Measurements from ENCODE around the gene ANG. TPM values are rescaled to one million over a fixed set of nuclear protein-coding genes. Genes with fewer than 3 reads are reported as not detected.
"Not testable (repeated sequence)": the region's sequence is repeated elsewhere in the genome, so short reads cannot be mapped to it uniquely, and the experiment has no call there.

ANG gene
- total RNA-seq, 4 donors from 2014 or later = 19.8 to 45.5 (median 32.1) TPM

DNA sequence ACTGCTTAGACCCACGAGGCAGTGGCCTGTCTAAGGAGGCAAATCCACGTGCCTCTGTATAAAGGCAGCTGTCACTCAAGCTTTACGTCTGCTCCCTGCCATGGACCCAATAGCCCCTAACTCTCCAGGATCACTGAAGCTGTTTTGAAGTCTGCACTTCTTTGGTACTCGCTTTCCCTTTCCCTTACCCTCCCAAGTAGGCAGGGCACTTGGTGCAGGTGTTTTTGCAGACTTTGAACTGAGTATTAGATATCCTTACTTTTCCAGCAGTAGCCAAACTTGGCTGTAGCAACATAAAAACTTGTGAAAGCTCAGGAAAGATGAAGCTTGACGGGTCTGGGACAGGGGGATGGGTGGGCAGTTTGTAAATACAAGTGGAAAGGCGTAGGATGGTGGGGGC is 29.2 kb upstream of the ANG start:
- TF ChIP-seq, protein P1, sequence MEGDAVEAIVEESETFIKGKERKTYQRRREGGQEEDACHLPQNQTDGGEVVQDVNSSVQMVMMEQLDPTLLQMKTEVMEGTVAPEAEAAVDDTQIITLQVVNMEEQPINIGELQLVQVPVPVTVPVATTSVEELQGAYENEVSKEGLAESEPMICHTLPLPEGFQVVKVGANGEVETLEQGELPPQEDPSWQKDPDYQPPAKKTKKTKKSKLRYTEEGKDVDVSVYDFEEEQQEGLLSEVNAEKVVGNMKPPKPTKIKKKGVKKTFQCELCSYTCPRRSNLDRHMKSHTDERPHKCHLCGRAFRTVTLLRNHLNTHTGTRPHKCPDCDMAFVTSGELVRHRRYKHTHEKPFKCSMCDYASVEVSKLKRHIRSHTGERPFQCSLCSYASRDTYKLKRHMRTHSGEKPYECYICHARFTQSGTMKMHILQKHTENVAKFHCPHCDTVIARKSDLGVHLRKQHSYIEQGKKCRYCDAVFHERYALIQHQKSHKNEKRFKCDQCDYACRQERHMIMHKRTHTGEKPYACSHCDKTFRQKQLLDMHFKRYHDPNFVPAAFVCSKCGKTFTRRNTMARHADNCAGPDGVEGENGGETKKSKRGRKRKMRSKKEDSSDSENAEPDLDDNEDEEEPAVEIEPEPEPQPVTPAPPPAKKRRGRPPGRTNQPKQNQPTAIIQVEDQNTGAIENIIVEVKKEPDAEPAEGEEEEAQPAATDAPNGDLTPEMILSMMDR (IDR thresholded peaks at IDR 0.05) = no peak
- no peak for TF ChIP-seq POLR2A (IDR thresholded peaks at IDR 0.05)
- H3K4me3 ChIP-seq (ENCODE audit: low read depth, poor library complexity, severe bottlenecking) = no peak overlapping the region
- 80 to 81% methylated on average over 6 of the region's 6 CpGs for WGBS, 2 donors
- no peak for DNase-seq (ENCODE audit: low spot score in 2 of 2)
- intact Hi-C loops (cut with DNase I; ENCODE audit: low total_unique reads) = no loop called here

DNA sequence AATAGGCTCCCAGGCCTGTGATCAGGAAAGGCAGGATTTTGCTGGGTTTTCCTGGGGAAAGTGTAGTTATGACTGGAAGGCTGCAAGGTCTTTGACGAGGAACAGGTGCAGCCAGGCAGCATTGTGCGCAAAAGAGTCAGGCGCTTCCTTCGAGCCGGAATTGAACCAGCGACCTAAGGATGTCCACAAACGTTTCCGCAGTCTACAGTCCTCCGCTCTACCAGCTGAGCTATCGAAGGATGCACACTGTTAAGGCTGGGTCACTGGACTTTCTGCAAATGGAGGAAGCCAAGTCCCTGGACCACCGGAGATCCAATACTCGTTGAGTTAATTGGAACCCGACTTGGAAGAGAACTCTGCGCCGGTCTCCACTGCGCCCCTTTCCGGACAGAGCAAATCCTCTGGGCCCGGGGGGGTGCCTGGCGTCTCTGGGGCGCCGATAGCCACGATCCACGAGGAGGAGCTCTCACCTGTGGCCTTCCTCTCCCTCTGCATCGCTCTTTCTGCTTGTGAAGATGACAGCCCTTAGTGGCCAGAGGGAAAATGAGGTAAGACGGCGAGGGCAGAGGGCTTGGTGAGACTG is 28.7 kb upstream of the ANG start:
- intact Hi-C loops (cut with DNase I; ENCODE audit: low total_unique reads) = no loop called here
- no peak overlapping the region for H3K4me3 ChIP-seq (ENCODE audit: low read depth, poor library complexity, severe bottlenecking)
- DNase-seq (ENCODE audit: low spot score in 2 of 2) = no peak
- WGBS, 2 donors = 56 to 63% methylated on average over 26 of the region's 26 CpGs
- TF ChIP-seq POLR2A (IDR thresholded peaks at IDR 0.05) = no peak
- TF ChIP-seq, protein P1 (IDR thresholded peaks at IDR 0.05) = no peak

GRCh38 chr14:20661197-20661596 is 27.4 kb upstream of the ANG start:
- WGBS, 2 donors = 75 to 78% methylated on average over 2 of the region's 2 CpGs
- no peak overlapping the region for H3K4me3 ChIP-seq (ENCODE audit: low read depth, poor library complexity, severe bottlenecking)
- TF ChIP-seq POLR2A (IDR thresholded peaks at IDR 0.05) = no peak
- TF ChIP-seq, protein P1 (IDR thresholded peaks at IDR 0.05) = no peak
- no peak for DNase-seq (ENCODE audit: low spot score in 2 of 2)
- intact Hi-C loops (cut with DNase I; ENCODE audit: low total_unique reads) = no loop called here

DNA sequence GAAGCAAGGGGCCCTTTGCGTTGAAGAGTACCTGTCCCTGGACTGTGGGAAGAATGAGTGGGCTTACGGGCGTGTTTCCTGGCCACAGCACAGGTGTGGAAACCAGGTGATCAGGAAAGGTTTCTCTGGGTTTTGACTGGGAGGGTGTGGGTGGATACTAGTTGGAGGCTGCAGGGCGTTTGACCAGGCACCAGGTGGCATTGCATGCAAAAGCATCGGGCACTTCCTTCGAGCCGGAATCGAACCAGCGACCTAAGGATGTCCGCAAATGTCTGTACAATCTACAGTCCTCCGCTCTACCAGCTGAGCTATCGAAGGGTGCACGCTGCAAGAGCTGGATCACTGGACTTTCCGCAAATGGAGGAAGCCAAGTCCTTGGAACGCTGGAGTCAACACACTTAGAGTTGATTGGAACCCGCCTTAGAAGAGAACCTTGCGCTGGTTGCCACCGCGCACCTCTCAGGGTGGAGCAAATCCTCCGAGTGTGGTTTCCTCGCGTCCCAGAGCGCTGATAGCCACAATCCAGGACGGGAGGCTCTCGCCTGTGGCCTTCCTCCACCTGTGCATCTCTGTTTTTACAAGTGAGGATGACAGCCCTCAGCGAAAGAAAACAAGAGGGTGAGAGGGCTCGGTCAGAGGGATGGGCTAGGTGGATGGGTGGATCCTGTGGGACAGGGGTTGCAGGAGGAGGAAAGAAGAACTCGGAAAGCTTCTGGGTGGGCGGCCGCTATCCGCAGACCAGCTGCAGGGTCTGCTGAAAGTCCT is 25.4 kb upstream of the ANG start:
- TF ChIP-seq, protein P1 (IDR thresholded peaks at IDR 0.05) = no peak
- H3K4me3 ChIP-seq (ENCODE audit: low read depth, poor library complexity, severe bottlenecking) = no peak overlapping the region
- DNase-seq (ENCODE audit: low spot score in 2 of 2) = peak; percentile 45 to 90
- intact Hi-C loops (cut with DNase I; ENCODE audit: low total_unique reads) = no loop called here
- WGBS, 2 donors = 4% methylated on average over 31 of the region's 31 CpGs

- H3K4me3 ChIP-seq (ENCODE audit: low read depth, poor library complexity, severe bottlenecking); intact Hi-C loops (cut with DNase I; ENCODE audit: low total_unique reads); DNase-seq (ENCODE audit: low spot score in 2 of 2): not testable (repeated sequence)
- 70 to 82% methylated on average over 7 of the region's 7 CpGs for WGBS, 2 donors
Measured at GRCh38 chr14:20666400-20666961, 22.1 kb upstream of the ANG start.

DNA sequence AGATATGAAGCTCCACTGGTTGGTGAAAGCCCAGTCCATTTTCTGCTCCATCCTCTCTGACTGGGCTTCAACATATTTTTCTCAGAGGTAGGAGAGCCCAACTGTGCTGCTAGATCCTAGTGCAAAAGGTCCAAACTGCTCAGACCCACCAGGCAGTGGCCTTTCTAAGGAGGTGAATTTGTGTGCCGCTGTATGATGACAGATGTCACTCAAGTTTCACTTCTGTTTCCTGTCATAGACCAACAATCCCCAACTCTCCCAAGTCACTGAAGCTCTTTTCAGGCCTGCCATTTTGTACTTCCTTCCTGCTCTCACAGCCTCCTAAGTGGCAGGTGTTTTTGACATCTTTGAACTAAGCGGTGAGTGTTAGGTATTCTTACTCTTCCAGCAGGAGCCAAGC is 20.6 kb upstream of the ANG start:
- TF ChIP-seq POLR2A (IDR thresholded peaks at IDR 0.05) = no peak
- TF ChIP-seq, protein P1 (IDR thresholded peaks at IDR 0.05) = no peak
- WGBS, 2 donors = 69 to 77% methylated on average over 2 of the region's 2 CpGs
- intact Hi-C loops (cut with DNase I; ENCODE audit: low total_unique reads) = no loop called here
- DNase-seq (ENCODE audit: low spot score in 2 of 2) = no peak
- no peak overlapping the region for H3K4me3 ChIP-seq (ENCODE audit: low read depth, poor library complexity, severe bottlenecking)
